MCF 10A (cell line): Measurements from ENCODE around the gene TPRKB. TPM values are rescaled to one million over a fixed set of nuclear protein-coding genes. Genes with fewer than 3 reads are reported as not detected.
"Not testable (repeated sequence)": the region's sequence is repeated elsewhere in the genome, so short reads cannot be mapped to it uniquely, and the experiment has no call there.

Experiments
- Bru-seq: library from RNA; stranded (reverse); fragments of 400-500 nt; gene quantifications from one replicate; lab custom pipeline; 2021; lab: Mats Ljungman, UMichigan
- BruChase-seq, 2 experiments: library from RNA; stranded (reverse); fragments of 400-500 nt; gene quantifications; one replicate each; lab custom pipeline; 2021; lab: Mats Ljungman, UMichigan
- BruUV-seq: library from RNA; stranded (reverse); fragments of 400-500 nt; replicated peaks from 2 replicates; lab custom pipeline; 2021; lab: Mats Ljungman, UMichigan
- CTCF ChIA-PET: fragments of 300-600 bp; sonication (Branson Sonifier 250); formaldehyde crosslinking; extraction: SDS; loops from one replicate; lab custom pipeline; 2021; ENCODE audit warnings: antibody characterized with exemption, inconsistent platforms; lab: Yijun Ruan, JAX
- POLR2A ChIA-PET: fragments of 300-600, 350-650 bp; sonication (Branson Sonifier 250); formaldehyde crosslinking; extraction: SDS; loops from one replicate; lab custom pipeline; 2020; ENCODE audit warnings: antibody characterized with exemption, inconsistent platforms; lab: Yijun Ruan, JAX
- DNase-seq: peaks from one replicate; pipeline ENCODE4 v3.0.0-alpha.2; 2018; ENCODE audit not compliant: unreplicated experiment
- H3K27ac Mint-ChIP-seq: one replicate; pipeline ENCODE4 v1.8.0; 2022; ENCODE audit warnings: mild to moderate bottlenecking, low read depth, mixed read lengths; ENCODE audit not compliant: unreplicated experiment
- H3K27me3 Mint-ChIP-seq: one replicate; pipeline ENCODE4 v1.8.0; 2022; ENCODE audit warnings: mixed read lengths; ENCODE audit not compliant: insufficient read depth, unreplicated experiment
- H3K36me3 Mint-ChIP-seq: one replicate; pipeline ENCODE4 v1.8.0; 2022; ENCODE audit warnings: mild to moderate bottlenecking, moderate library complexity, mixed read lengths; ENCODE audit not compliant: insufficient read depth, unreplicated experiment
- H3K4me1 Mint-ChIP-seq: one replicate; pipeline ENCODE4 v1.8.0; 2022; ENCODE audit warnings: mixed read lengths; ENCODE audit not compliant: insufficient read depth, unreplicated experiment
- H3K4me3 Mint-ChIP-seq: one replicate; pipeline ENCODE4 v1.8.0; 2022; ENCODE audit warnings: mild to moderate bottlenecking, moderate library complexity, mixed read lengths; ENCODE audit not compliant: unreplicated experiment
- H3K9me3 Mint-ChIP-seq: one replicate; pipeline ENCODE4 v1.8.0; 2022; ENCODE audit warnings: mixed read lengths; ENCODE audit not compliant: unreplicated experiment
- CTCF ChIP-seq: fragments of 200-600 bp; IDR thresholded peaks from one replicate; pipeline ENCODE4 v1.8.0; 2022; ENCODE audit warnings: antibody characterized with exemption, mild to moderate bottlenecking; ENCODE audit not compliant: unreplicated experiment
- intact Hi-C: fragments of 100-400 bp; cut with micrococcal nuclease; formaldehyde crosslinking; loops from 2 replicates; pipeline ENCODE4 v1.14.1; 2022
- long read RNA-seq: library from polyadenylated mRNA; stranded (forward); transcript quantifications from one replicate; pipeline ENCODE4 v2.0.0, GENCODE V29; 2022
- total RNA-seq: library from RNA; stranded (reverse); gene quantifications from 2 replicates; pipeline ENCODE4 v1.2.3, GENCODE V29; 2022

The TPRKB gene
- total RNA-seq (40.4 and 51.0 TPM in 2 replicates), Bru-seq, nascent RNA (percentile 87 among the genes with signal in this experiment), BruChase-seq, experiment 1, labeled RNA remaining after a 6-hour chase (percentile 91 among the genes with signal in this experiment), BruChase-seq, experiment 2, labeled RNA remaining after a 2-hour chase (percentile 91 among the genes with signal in this experiment)
- long read RNA-seq, transcript TPRKB-202 (6 exons, 819 nt), result minor isoform, 11 of 136 reads
- long read RNA-seq, transcript TPRKB-203 (6 exons, 816 nt), result minor isoform, 11 of 136 reads
- long read RNA-seq, transcript TPRKB-201 (5 exons, 748 nt), result major isoform, 48 of 136 reads
- long read RNA-seq, partial matches to known transcripts, result 20 of 136 reads
- long read RNA-seq, other reads (novel, unspliced or antisense), result 42 of 136 reads

GRCh38 chr2:73736855-73737779 lies at the start of gene TPRKB:
Gene TPRKB, minus strand, starts transcription at chr2:73737345. Its CDS starts 2,776 bp downstream, at chr2:73734569.
- Mint-ChIP-seq H3K9me3 (no peaks in the 10 kb centered on the region), H3K36me3 (peaks cover 41% of the 10 kb centered on the region), H3K27me3 (no peaks in the 10 kb centered on the region), H3K4me3 (peak within 1 kb of the TSS; percentile 86), H3K27ac (peak within 1 kb of the TSS; percentile 92), H3K4me1 (peaks cover 11% of the 10 kb centered on the region)
- peak; percentile 98 for DNase-seq
- BruUV-seq, result no TSS peak
- POLR2A ChIA-PET, result interaction anchor here (0.6 to 2.7 kb wide), 34 partner anchors 10 to 1098 kb away, joined by 3 to 17 read pairs (median 4); partner anchors contain the start of genes C2orf81, CCT7, DUSP11 and INO80B
- intact Hi-C loops, result no loop called here
- TF ChIP-seq CTCF, result no peak
- CTCF ChIA-PET, result interaction anchor here (0.6 to 1.5 kb wide), 4 partner anchors 9 to 447 kb away, joined by 3 to 5 read pairs (median 3); no protein-coding TSS in a partner anchor

DNA sequence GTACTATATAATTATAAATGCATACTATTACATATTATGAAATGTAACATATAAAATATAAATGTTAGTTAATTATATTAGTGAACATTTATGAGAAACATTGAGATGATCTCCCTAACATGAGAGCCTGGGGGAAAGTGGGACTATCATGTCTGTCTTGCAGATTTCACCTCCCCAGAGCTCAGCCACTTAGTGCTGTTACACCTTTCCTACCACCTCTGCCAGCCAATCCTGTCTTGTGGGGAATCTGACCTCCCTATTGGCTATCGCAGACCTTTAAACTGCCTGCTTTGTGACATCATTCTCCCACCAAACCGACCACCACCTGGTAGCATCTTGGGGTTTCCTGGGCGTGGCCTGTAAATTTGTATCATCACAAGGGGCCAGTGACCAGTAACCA lies 46.7 kb upstream of the TPRKB start, which contains the start of gene C2orf78:
C2orf78 (plus strand) TSS at position 301 of the 400 bp plus-strand sequence. CDS start 127 bp downstream, outside the sequence.
- H3K4me1 Mint-ChIP-seq, H3K4me3 Mint-ChIP-seq, intact Hi-C loops, H3K27me3 Mint-ChIP-seq, DNase-seq, CTCF ChIA-PET, H3K36me3 Mint-ChIP-seq, POLR2A ChIA-PET, H3K9me3 Mint-ChIP-seq, BruUV-seq: not testable (repeated sequence)
- peak within 1 kb of the TSS; percentile 72 for H3K27ac Mint-ChIP-seq

GRCh38 chr2:73783402-73783801 lies 46.3 kb upstream of the TPRKB start:
- peak; percentile 53 for DNase-seq
- H3K27me3 Mint-ChIP-seq, intact Hi-C loops, H3K4me3 Mint-ChIP-seq, BruUV-seq, H3K36me3 Mint-ChIP-seq, H3K9me3 Mint-ChIP-seq, CTCF ChIA-PET: not testable (repeated sequence)
- peak overlapping the region; percentile 72 for H3K27ac Mint-ChIP-seq
- H3K4me1 Mint-ChIP-seq, result peaks cover 10% of the 10 kb centered on the region
- POLR2A ChIA-PET, result interaction anchor here (0.6 kb wide), 1 partner anchor 412 kb away, joined by 3 read pairs; no protein-coding TSS in a partner anchor

- H3K27me3 Mint-ChIP-seq, result no peaks in the 10 kb centered on the region
- intact Hi-C loops, result loop anchor here (1.0 kb wide), 1 partner anchor 26 kb away; no protein-coding TSS in a partner anchor
- ChIA-PET POLR2A (interaction anchor here (0.8 to 1.1 kb wide), 2 partner anchors 48 to 147 kb away, joined by 3 to 4 read pairs; partner anchors contain the start of gene STAMBP), CTCF (interaction anchor here (0.6 to 2.2 kb wide), 3 partner anchors 44 to 501 kb away, joined by 3 to 7 read pairs (median 3); no protein-coding TSS in a partner anchor)
- no TSS peak for BruUV-seq
- peak overlapping the region; percentile 96 for H3K27ac Mint-ChIP-seq
- no peak for TF ChIP-seq CTCF
- peak overlapping the region; percentile 94 for H3K4me3 Mint-ChIP-seq
- DNase-seq, result no peak
- H3K36me3 Mint-ChIP-seq, result peaks cover 24% of the 10 kb centered on the region
- no peaks in the 10 kb centered on the region for H3K9me3 Mint-ChIP-seq
- H3K4me1 Mint-ChIP-seq, result peaks cover 25% of the 10 kb centered on the region
Measured at GRCh38 chr2:73780237-73780582, 43.1 kb upstream of the TPRKB start.
